HepG2 (cell line): ENCODE results near the gene N4BP2. TPM values are rescaled to one million over a fixed set of nuclear protein-coding genes. Genes with fewer than 3 reads are reported as not detected.

Experiments
- ATAC-seq: fragments of 200-7000 bp; cut with Tn5 transposase; 3 replicates; pipeline ENCODE4 v1.9.1; 2020; ENCODE audit warnings: mild to moderate bottlenecking, moderate library complexity
- BruUV-seq: library from RNA; stranded (reverse); fragments of 400-500 nt; replicated peaks from 2 replicates; lab custom pipeline; 2021; lab: Mats Ljungman, UMichigan
- CTCF ChIA-PET: fragments of 300-600 bp; formaldehyde crosslinking; extraction: SDS; loops from one replicate; lab custom pipeline; 2021; ENCODE audit warnings: low total read pairs, inconsistent platforms, low intra/inter-chr PET ratio; lab: Yijun Ruan, JAX
- POLR2A ChIA-PET: fragments of 350-600 bp; sonication (Branson Sonifier 250); formaldehyde crosslinking; loops from one replicate; lab custom pipeline; 2020; ENCODE audit warnings: antibody characterized with exemption, inconsistent platforms; lab: Yijun Ruan, JAX
- DNase-seq: peaks from one replicate; pipeline ENCODE4 v3.0.0-alpha.2; 2015; ENCODE audit warnings: low spot score
- FAIRE-seq: peaks from 3 replicates; lab custom pipeline; 2011; peaks lifted over from hg19 to GRCh38; lab: Jason Lieb, UNC
- H2AFZ ChIP-seq: one replicate; pipeline ENCODE4 v1.6.1; 2011; ENCODE audit warnings: low read length, inconsistent platforms
- H3K27ac ChIP-seq: fragments of 300-600 bp; 3 replicates; pipeline ENCODE4 v1.8.0; 2011; ENCODE audit warnings: mixed run types, mild to moderate bottlenecking, mixed read lengths, low read length, inconsistent platforms; ENCODE audit not compliant: insufficient read depth; ENCODE audit errors: extremely low read length
- H3K27me3 ChIP-seq, 2 experiments: fragments of 200-600 bp in 1 of 2; 2 replicates in 1 of 2; 3 replicates in 1 of 2; pipeline versions ENCODE4 v1.6.0 to v1.8.0; 2011; ENCODE audit warnings: low read length in 2 of 2, mild to moderate bottlenecking in 2 of 2, moderate library complexity in 2 of 2, inconsistent platforms in 1 of 2; ENCODE audit not compliant: insufficient read depth in 2 of 2, control insufficient read depth in 1 of 2
- H3K36me3 ChIP-seq, 2 experiments: fragments of 200-600 bp in 1 of 2; replicated peaks in 1 of 2; 2 replicates in 1 of 2; 3 replicates in 1 of 2; pipeline versions ENCODE4 v1.5.1 to v1.8.0; 2011; ENCODE audit warnings: low read length in 2 of 2, inconsistent platforms in 1 of 2; ENCODE audit not compliant: insufficient read depth in 2 of 2, control insufficient read depth in 1 of 2
- H3K4me1 ChIP-seq: 2 replicates; pipeline ENCODE4 v1.5.1; 2012; ENCODE audit warnings: low read length, inconsistent platforms; ENCODE audit not compliant: insufficient read depth
- H3K4me2 ChIP-seq: 2 replicates; pipeline ENCODE4 v1.6.0; 2011; ENCODE audit warnings: low read depth, low read length, inconsistent platforms
- H3K4me3 ChIP-seq, 3 experiments: fragments of 200-600 bp in 1 of 3; sonication (generic), shearing (Covaris generic) in 1 of 3; replicated peaks in 1 of 3; 2 replicates each; pipeline ENCODE4 v1.5.1; 2011 to 2016; ENCODE audit warnings: low read length in 3 of 3, inconsistent platforms in 2 of 3, low read depth in 2 of 3, mild to moderate bottlenecking in 2 of 3, control low read depth in 1 of 3, mixed read lengths in 1 of 3; ENCODE audit not compliant: insufficient read depth in 1 of 3
- H3K79me2 ChIP-seq: one replicate; pipeline ENCODE4 v1.6.1; 2011; ENCODE audit warnings: low read length, inconsistent platforms; ENCODE audit not compliant: insufficient read depth
- H3K9ac ChIP-seq: 2 replicates; pipeline ENCODE4 v1.6.0; 2011; ENCODE audit warnings: mild to moderate bottlenecking, low read depth, low read length, inconsistent platforms; ENCODE audit not compliant: insufficient read depth
- H3K9me3 ChIP-seq: 2 replicates; pipeline ENCODE4 v1.5.1; 2012; ENCODE audit warnings: mild to moderate bottlenecking, low read length
- H4K20me1 ChIP-seq: 2 replicates; pipeline ENCODE4 v1.6.0; 2011; ENCODE audit warnings: inconsistent platforms, mild to moderate bottlenecking, low read length, moderate library complexity; ENCODE audit not compliant: insufficient read depth
- ASH2L ChIP-seq: fragments of 300-600, 200-600 bp; sonication (generic); IDR thresholded peaks from 2 replicates; pipeline ENCODE4 v1.7.0; 2017; ENCODE audit warnings: low read depth, mild to moderate bottlenecking, moderate library complexity, mixed read lengths, low read length; ENCODE audit not compliant: insufficient read length
- GMEB1 ChIP-seq: sonication (generic); formaldehyde crosslinking; IDR thresholded peaks from 2 replicates; pipeline ENCODE4 v1.5.1; 2020; ENCODE audit warnings: missing genetic modification reagents, mild to moderate bottlenecking, borderline replicate concordance
- HCFC1 ChIP-seq: fragments of 150-350 bp; IDR thresholded peaks from 2 replicates; pipeline ENCODE4 v1.6.1; 2014; ENCODE audit warnings: low read depth, low read length
- HHEX ChIP-seq: IDR thresholded peaks from 2 replicates; pipeline ENCODE4 v1.6.1; 2016; ENCODE audit warnings: control low read depth
- NAIF1 ChIP-seq: sonication (generic); formaldehyde crosslinking; IDR thresholded peaks from 2 replicates; pipeline ENCODE4 v1.5.0; 2020; ENCODE audit warnings: mild to moderate bottlenecking, missing genetic modification reagents, borderline replicate concordance
- REST ChIP-seq, 2 experiments: IDR thresholded peaks; 2 replicates each; pipeline ENCODE4 v1.6.1; 2011 to 2012; ENCODE audit warnings: low read length in 2 of 2, borderline replicate concordance in 1 of 2, low read depth in 1 of 2, mild to moderate bottlenecking in 1 of 2, moderate library complexity in 1 of 2
- SAP130 ChIP-seq: IDR thresholded peaks from 2 replicates; pipeline ENCODE4 v1.6.1; 2016; ENCODE audit warnings: low read depth
- SUZ12 ChIP-seq: fragments of 150-350 bp; IDR thresholded peaks from 2 replicates; pipeline ENCODE4 v1.6.1; 2014; ENCODE audit warnings: low read depth, low read length
- ZFP37 ChIP-seq: sonication (generic); formaldehyde crosslinking; IDR thresholded peaks from 2 replicates; pipeline ENCODE4 v1.4.0; 2020; ENCODE audit warnings: missing genetic modification reagents, borderline replicate concordance
- ZNF24 ChIP-seq: fragments of 450-650 bp; IDR thresholded peaks from 2 replicates; pipeline ENCODE4 v1.6.1; 2017; ENCODE audit warnings: antibody characterized with exemption, mild to moderate bottlenecking
- ZNF572 ChIP-seq: sonication (generic); formaldehyde crosslinking; IDR thresholded peaks from 2 replicates; pipeline ENCODE4 v1.5.1; 2020; ENCODE audit warnings: mild to moderate bottlenecking, missing genetic modification reagents
- WGBS: methylation state at CpG from one replicate; pipeline ENCODE4 v1.1.6; 2017; ENCODE audit warnings: low lambda C conversion rate; 5-methylcytosine and 5-hydroxymethylcytosine counted together
- in situ Hi-C: cut with HindIII; loops from 2 replicates; pipeline ENCODE4 v1.10.0; 2017; ENCODE audit warnings: low pct_unique_long_range_greater_than_20kb; ENCODE audit not compliant: extremely low pct_ligation_motif_present
- intact Hi-C: fragments of 100-400 bp; cut with micrococcal nuclease; formaldehyde crosslinking; loops from one replicate; pipeline ENCODE4 v1.10.0; 2022; ENCODE audit not compliant: unreplicated experiment
- polyA plus RNA-seq, 8 experiments: library from polyadenylated mRNA; depleted of rRNA in 3 of 8; stranded (reverse) in 7 of 8; unstranded in 1 of 8; fragments of >200 nt; fragmentation: Illumina TruSeq in 4 of 8; extraction: Trizol in 4 of 8; gene quantifications; 2 replicates each; pipeline versions ENCODE4 v1.2.1 to v1.2.3, GENCODE V29; 2011 to 2016; ENCODE audit warnings: low read depth in 4 of 8, missing spikeins in 1 of 8, mixed read lengths in 1 of 8; ENCODE audit not compliant: insufficient read depth in 1 of 8
- total RNA-seq, 5 experiments: library from RNA; depleted of rRNA; stranded (reverse); fragments of >200 nt; fragmentation: Illumina TruSeq; extraction: Trizol; gene quantifications; 2 replicates each; pipeline ENCODE4 v1.2.3, GENCODE V29; 2016; ENCODE audit warnings: low read depth in 1 of 5

N4BP2 gene
- total and polyA plus RNA-seq, 2 of the 13 experiments (the other 11 are each of a cell fraction or from before 2014, with no cell fraction given): 5.6 to 12.9 TPM

- no peak overlapping the region for H3K27ac ChIP-seq
Observed at GRCh38 chr4:40178672-40179071, 122.0 kb downstream of the N4BP2 start.

More at GRCh38 chr4:40178672-40179071, 122.0 kb downstream of the N4BP2 start:
- no peaks in the 10 kb centered on the region for H3K9me3 ChIP-seq
- ChIA-PET POLR2A (no interaction called here), CTCF (no interaction called here)
- H3K79me2 ChIP-seq: no peaks in the 10 kb centered on the region
- DNase-seq: no peak
- intact Hi-C loops (no loop called here), in situ Hi-C loops (no loop called here)
- 40% methylated on average over 5 of the region's 5 CpGs for WGBS
- no peak for ATAC-seq
- H3K27me3 ChIP-seq: no peaks in the 10 kb centered on the region; a peak in 1 of 5 replicates
- no peak overlapping the region for H3K4me2 ChIP-seq
- no peaks in the 10 kb centered on the region for H4K20me1 ChIP-seq
- no TSS peak for BruUV-seq
- H3K36me3 ChIP-seq: no peaks in the 10 kb centered on the region
- no peak for FAIRE-seq
- no peak overlapping the region for H2AFZ ChIP-seq
- H3K9ac ChIP-seq: no peak overlapping the region
- no peak overlapping the region for H3K4me3 ChIP-seq
- no peak for TF ChIP-seq ZFP37 (CRISPR knock-in tag)
- TF ChIP-seq HCFC1: no peak
- no peak for TF ChIP-seq ZNF24
- TF ChIP-seq ZNF572: no peak
- TF ChIP-seq GMEB1 (CRISPR knock-in tag): no peak
- no peak for TF ChIP-seq HHEX (CRISPR knock-in tag)
- TF ChIP-seq SUZ12: no peak
- TF ChIP-seq SAP130 (CRISPR knock-in tag): no peak
- TF ChIP-seq NAIF1 (CRISPR knock-in tag): no peak
- TF ChIP-seq ASH2L: no peak
- TF ChIP-seq REST (IDR thresholded peaks at IDR 0.05; ENCODE audit: borderline replicate concordance in 1 of 2, low read depth in 1 of 2, low read length in 2 of 2): no peak
- TF ChIP-seq, all 625 proteins: peak for 0
- no peaks in the 10 kb centered on the region for H3K4me1 ChIP-seq
